BJ (cell line): ENCODE measurements around the gene ZSCAN18. TPM values are rescaled to one million over a fixed set of nuclear protein-coding genes. Genes with fewer than 3 reads are reported as not detected.

Source experiments
- CTCF ChIA-PET: fragments of 350-600 bp; formaldehyde crosslinking; extraction: SDS; loops from one replicate; lab custom pipeline; 2021; ENCODE audit warnings: antibody characterized with exemption, inconsistent platforms; lab: Yijun Ruan, JAX
- POLR2A ChIA-PET: fragments of 300-600 bp; sonication (Branson Sonifier 250); formaldehyde crosslinking; extraction: SDS; loops from one replicate; lab custom pipeline; 2021; ENCODE audit warnings: antibody characterized with exemption; lab: Charles Lee
- DNase-seq: peaks from one replicate; pipeline ENCODE4 v3.0.0-alpha.2; 2011; ENCODE audit warnings: low read depth
- H3K27me3 ChIP-seq: 2 replicates; pipeline ENCODE4 v1.6.0; 2011; ENCODE audit warnings: low read length; ENCODE audit not compliant: control insufficient read depth, insufficient read depth
- H3K36me3 ChIP-seq: 2 replicates; pipeline ENCODE4 v1.5.1; 2011; ENCODE audit warnings: low read length; ENCODE audit not compliant: control insufficient read depth, insufficient read depth
- H3K4me3 ChIP-seq: 2 replicates; pipeline ENCODE4 v1.5.1; 2011; ENCODE audit warnings: low read depth, mild to moderate bottlenecking, control low read depth, low read length
- CTCF ChIP-seq: IDR thresholded peaks from 2 replicates; pipeline ENCODE4 v1.5.1; 2011; ENCODE audit warnings: low read depth, mild to moderate bottlenecking, control low read depth, inconsistent platforms, low read length, moderate library complexity; ENCODE audit not compliant: insufficient read depth
- polyA plus RNA-seq: library from polyadenylated mRNA; depleted of rRNA; stranded (reverse); fragments of >200 nt; gene quantifications from 2 replicates; pipeline ENCODE4 v1.2.3, GENCODE V29; 2011

ZSCAN18 gene
- polyA plus RNA-seq, 1 experiment = 18.5 TPM

- no peak for DNase-seq
- no peak overlapping the region for H3K4me3 ChIP-seq
- ChIA-PET CTCF (no interaction called here), POLR2A (no interaction called here)
- H3K27me3 ChIP-seq = no peaks in the 10 kb centered on the region
- no peaks in the 10 kb centered on the region for H3K36me3 ChIP-seq
- no peak for TF ChIP-seq CTCF
These were observed 9.9 kb upstream of the ZSCAN18 start for GRCh38 chr19:58107778-58108545.

GRCh38 chr19:58098682-58098998, 609 bp upstream of the ZSCAN18 start:
- H3K27me3 ChIP-seq = no peaks in the 10 kb centered on the region
- H3K4me3 ChIP-seq = peak overlapping the region; percentile 68
- no peaks in the 10 kb centered on the region for H3K36me3 ChIP-seq
- no peak for TF ChIP-seq CTCF
- CTCF ChIA-PET = no interaction called here
- no peak for DNase-seq
- POLR2A ChIA-PET = no interaction called here

GRCh38 chr19:58097349-58097748, 682 bp downstream of the ZSCAN18 start:
- H3K4me3 ChIP-seq = peak overlapping the region; percentile 68
- TF ChIP-seq CTCF = no peak
- no peak for DNase-seq
- H3K27me3 ChIP-seq = no peaks in the 10 kb centered on the region
- H3K36me3 ChIP-seq = no peaks in the 10 kb centered on the region
- POLR2A ChIA-PET = no interaction called here
- CTCF ChIA-PET = no interaction called here

GRCh38 chr19:58096884-58097283, 1.1 kb downstream of the ZSCAN18 start:
- TF ChIP-seq CTCF = no peak
- ChIA-PET CTCF (no interaction called here), POLR2A (no interaction called here)
- H3K36me3 ChIP-seq = no peaks in the 10 kb centered on the region
- DNase-seq = no peak
- H3K27me3 ChIP-seq = no peaks in the 10 kb centered on the region
- no peak overlapping the region for H3K4me3 ChIP-seq

GRCh38 chr19:58095328-58095727, 2.7 kb downstream of the ZSCAN18 start:
- Histone ChIP-seq H3K27me3 (no peaks in the 10 kb centered on the region), H3K36me3 (no peaks in the 10 kb centered on the region), H3K4me3 (no peak overlapping the region)
- DNase-seq = no peak
- ChIA-PET CTCF (no interaction called here), POLR2A (no interaction called here)
- TF ChIP-seq CTCF = no peak
